B cell (primary cell): ENCODE results near the gene SARNP.

ENCODE experiments used
- EZH2 ChIP-seq: IDR thresholded peaks from 2 replicates; pipeline ENCODE4 v1.6.1; 2012; ENCODE audit warnings: borderline replicate concordance, low read depth, mild to moderate bottlenecking, moderate library complexity, low read length; ENCODE audit not compliant: insufficient read depth, poor library complexity, severe bottlenecking
- TF ChIP-seq, protein P1 (sequence below): fragments of 200-600 bp; IDR thresholded peaks from one replicate; pipeline ENCODE4 v1.8.0; 2022; ENCODE audit warnings: antibody characterized with exemption, mild to moderate bottlenecking

DNA sequence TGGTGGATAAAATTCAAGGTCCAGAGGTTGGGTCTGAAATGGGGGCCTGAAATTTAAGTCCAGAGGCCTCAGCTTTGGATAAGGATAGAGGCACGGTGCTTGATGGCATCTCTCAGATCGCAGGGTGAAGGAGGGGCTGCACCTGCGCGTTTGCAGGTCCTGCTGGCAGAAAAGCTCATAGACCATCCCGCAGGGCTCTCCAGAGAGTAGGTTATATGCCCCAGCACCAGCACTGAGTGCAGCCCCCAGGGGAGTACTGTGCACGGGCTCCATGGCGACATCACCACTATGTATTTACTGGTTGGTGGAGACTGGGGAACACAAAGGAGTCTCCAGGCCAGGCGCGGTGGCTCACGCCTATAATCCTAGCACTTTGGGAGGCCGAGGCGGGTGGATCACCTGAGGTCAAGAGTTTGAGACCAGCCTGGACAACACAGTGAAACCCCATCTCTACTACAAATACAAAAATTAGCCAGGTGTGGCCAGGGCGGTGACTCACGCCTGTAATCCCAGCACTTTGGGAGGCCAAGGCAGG, 84.4 kb downstream of the SARNP start:
- TF ChIP-seq, protein P1, sequence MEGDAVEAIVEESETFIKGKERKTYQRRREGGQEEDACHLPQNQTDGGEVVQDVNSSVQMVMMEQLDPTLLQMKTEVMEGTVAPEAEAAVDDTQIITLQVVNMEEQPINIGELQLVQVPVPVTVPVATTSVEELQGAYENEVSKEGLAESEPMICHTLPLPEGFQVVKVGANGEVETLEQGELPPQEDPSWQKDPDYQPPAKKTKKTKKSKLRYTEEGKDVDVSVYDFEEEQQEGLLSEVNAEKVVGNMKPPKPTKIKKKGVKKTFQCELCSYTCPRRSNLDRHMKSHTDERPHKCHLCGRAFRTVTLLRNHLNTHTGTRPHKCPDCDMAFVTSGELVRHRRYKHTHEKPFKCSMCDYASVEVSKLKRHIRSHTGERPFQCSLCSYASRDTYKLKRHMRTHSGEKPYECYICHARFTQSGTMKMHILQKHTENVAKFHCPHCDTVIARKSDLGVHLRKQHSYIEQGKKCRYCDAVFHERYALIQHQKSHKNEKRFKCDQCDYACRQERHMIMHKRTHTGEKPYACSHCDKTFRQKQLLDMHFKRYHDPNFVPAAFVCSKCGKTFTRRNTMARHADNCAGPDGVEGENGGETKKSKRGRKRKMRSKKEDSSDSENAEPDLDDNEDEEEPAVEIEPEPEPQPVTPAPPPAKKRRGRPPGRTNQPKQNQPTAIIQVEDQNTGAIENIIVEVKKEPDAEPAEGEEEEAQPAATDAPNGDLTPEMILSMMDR = no peak
- no peak for TF ChIP-seq EZH2
